Liver (tissue), 3 donors: ENCODE results near the gene FECH.

Experiments used
- ATF3 ChIP-seq: IDR thresholded peaks from 2 replicates; pipeline ENCODE4 v1.6.1; 2016; ENCODE audit warnings: antibody characterized with exemption
- CTCF ChIP-seq: fragments of 150-350 bp; IDR thresholded peaks from 2 replicates; pipeline ENCODE4 v1.5.1; 2017; ENCODE audit warnings: improper control_type of control experiment, low read depth, low read length; ENCODE audit not compliant: missing input control
- EGR1 ChIP-seq, 2 donors: IDR thresholded peaks; 2 replicates each; pipeline ENCODE4 v1.6.1; 2016 to 2018; ENCODE audit warnings: antibody characterized with exemption in 2 of 2, low read depth in 2 of 2
- FOXA2 ChIP-seq: IDR thresholded peaks from 2 replicates; pipeline ENCODE4 v1.6.1; 2016; ENCODE audit warnings: antibody characterized with exemption
- JUND ChIP-seq, 2 donors: IDR thresholded peaks; 2 replicates each; pipeline ENCODE4 v1.6.1; 2016; ENCODE audit warnings: antibody characterized with exemption in 2 of 2
- MAX ChIP-seq: IDR thresholded peaks from 2 replicates; pipeline ENCODE4 v1.6.1; 2016; ENCODE audit warnings: antibody characterized with exemption
- NR2F2 ChIP-seq: IDR thresholded peaks from 2 replicates; pipeline ENCODE4 v1.6.1; 2016; ENCODE audit warnings: antibody characterized with exemption
- RAD21 ChIP-seq, 2 donors: IDR thresholded peaks; 2 replicates each; pipeline ENCODE4 v1.6.1; 2016; ENCODE audit warnings: antibody characterized with exemption in 2 of 2, mild to moderate bottlenecking in 2 of 2
- REST ChIP-seq: IDR thresholded peaks from 2 replicates; pipeline ENCODE4 v1.6.1; 2016; ENCODE audit warnings: antibody characterized with exemption, mild to moderate bottlenecking
- SP1 ChIP-seq: IDR thresholded peaks from 2 replicates; pipeline ENCODE4 v1.6.1; 2018; ENCODE audit warnings: antibody characterized with exemption, mild to moderate bottlenecking
- TAF1 ChIP-seq: conservative IDR thresholded peaks from 2 replicates; pipeline ENCODE4 v1.6.1; 2016; ENCODE audit warnings: antibody characterized with exemption, mild to moderate bottlenecking
- YY1 ChIP-seq: IDR thresholded peaks from 2 replicates; pipeline ENCODE4 v1.6.1; 2016; ENCODE audit warnings: antibody characterized with exemption, mild to moderate bottlenecking
- ZBTB33 ChIP-seq: IDR thresholded peaks from 2 replicates; pipeline ENCODE4 v1.6.1; 2016; ENCODE audit warnings: antibody characterized with exemption
- donor health status: healthy.
- donor health status: healthy.

GRCh38 chr18:57618910-57619309 lies 32.4 kb upstream of the FECH start:
- TF ChIP-seq CTCF, result no peak
- TF ChIP-seq REST, result no peak
- no peak for TF ChIP-seq MAX
- TF ChIP-seq NR2F2, result no peak
- TF ChIP-seq RAD21 (IDR thresholded peaks at IDR 0.05), result no peak
- no peak for TF ChIP-seq SP1
- no peak for TF ChIP-seq YY1
- TF ChIP-seq EGR1 (IDR thresholded peaks at IDR 0.05; ENCODE audit: low read depth in 2 of 2), result no peak
- no peak for TF ChIP-seq ATF3
- no peak for TF ChIP-seq FOXA2
- no peak for TF ChIP-seq ZBTB33
- no peak for TF ChIP-seq TAF1
- no peak for TF ChIP-seq JUND (IDR thresholded peaks at IDR 0.05)
